ENCODE results near the gene FRK. TPM values are rescaled to one million over a fixed set of nuclear protein-coding genes. Genes with fewer than 3 reads are reported as not detected.

Gene FRK
- total RNA-seq, 5 donors from 2014 or later (not counting 1 experiment from before 2014, with no cell fraction given), result 0.02 to 0.07 (median 0.06) TPM

DNA sequence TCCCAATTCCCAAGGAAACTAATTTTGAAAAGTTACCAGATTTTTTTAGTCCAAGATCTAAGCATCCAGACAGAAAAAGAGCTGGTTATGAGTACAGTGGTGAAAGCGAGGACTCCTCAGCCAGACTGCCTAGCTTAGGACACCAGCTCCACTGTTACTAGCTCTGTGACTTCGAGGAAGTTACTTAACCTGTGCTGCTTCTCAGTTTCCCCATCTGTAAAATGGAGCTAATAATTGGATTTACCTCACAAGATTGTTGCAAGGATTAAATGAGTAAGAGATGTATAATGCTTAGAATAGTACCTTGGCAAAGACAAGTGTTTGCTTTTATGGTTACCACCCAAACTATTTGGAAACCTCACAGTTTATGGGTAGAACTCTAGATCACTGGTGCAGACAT lies 41.1 kb upstream of the FRK start:
- peaks cover 62 to 72% (median 63%) of the 10 kb centered on the region in 3 donors for H3K4me1 Mint-ChIP-seq
- ChIA-PET POLR2A (no interaction called here), CTCF (interaction anchor here in 1 of 2 donors (0.6 kb wide), 1 partner anchor 12 kb away, joined by 3 read pairs; no protein-coding TSS in a partner anchor)
- no peaks in the 10 kb centered on the region for H3K27me3 ChIP-seq (replicated peaks in 1 of 2; ENCODE audit: control insufficient read depth in 2 of 2, extremely low read depth in 1 of 2, insufficient read depth in 2 of 2, low read length in 1 of 2)
- DNase-seq (no peak), ATAC-seq (replicated peaks in 1 of 4) (no peak)
- H3K4me1 ChIP-seq (ENCODE audit: control insufficient read depth in 1 of 2, extremely low read depth in 1 of 2, insufficient read depth in 2 of 2, low read length in 2 of 2), result peaks cover 6 to 20% of the 10 kb centered on the region in 2 experiments
- peaks cover 0 to under 1% (median 0%) of the 10 kb centered on the region in 3 donors for H3K9me3 Mint-ChIP-seq
- peaks cover 0 to 3% of the 10 kb centered on the region in 2 donors for H3K36me3 ChIP-seq (ENCODE audit: control insufficient read depth in 2 of 2, extremely low read depth in 1 of 2, insufficient read depth in 1 of 2, low read length in 1 of 2)
- H3K27me3 Mint-ChIP-seq, result no peaks in the 10 kb centered on the region
- no CpG with 5 or more reads among the region's 2 CpGs for WGBS (ENCODE audit: insufficient coverage)
- H3K9me3 ChIP-seq, result no peaks in the 10 kb centered on the region
- H3K36me3 Mint-ChIP-seq, result peaks cover 18% of the 10 kb centered on the region
- H3K4me3 ChIP-seq (ENCODE audit: control insufficient read depth in 1 of 2, extremely low read depth in 1 of 2, low read length in 1 of 2), result peak overlapping the region; percentile 63 to 77
- H3K4me3 Mint-ChIP-seq, result peak overlapping the region; percentile 90 to 98 (median 92)
- H3K27ac ChIP-seq (ENCODE audit: low read length), result no peak overlapping the region
- peak overlapping the region; percentile 87 for H3K27ac Mint-ChIP-seq

DNA sequence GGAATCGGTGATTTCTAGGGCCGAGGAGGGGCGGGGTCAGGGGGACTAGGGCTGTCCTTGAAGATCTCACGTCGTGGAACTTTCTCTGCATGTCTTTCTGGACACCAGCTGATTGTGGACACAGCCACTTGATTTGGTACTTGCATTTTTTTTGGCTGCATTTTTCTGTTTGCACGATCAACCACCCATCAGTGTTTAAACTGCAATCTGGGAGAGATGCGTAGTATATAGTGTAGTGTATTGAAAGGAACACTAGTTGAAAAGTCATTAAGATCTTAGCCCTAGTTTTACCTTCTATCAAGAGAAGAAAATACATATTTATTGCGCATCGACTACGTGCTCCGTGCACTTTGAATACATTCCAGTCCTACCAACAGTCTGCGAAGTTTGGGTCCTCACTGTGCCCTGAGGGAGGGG lies 40.6 kb upstream of the FRK start:
- H3K36me3 ChIP-seq (ENCODE audit: control insufficient read depth in 2 of 2, extremely low read depth in 1 of 2, insufficient read depth in 1 of 2, low read length in 1 of 2), result no peaks in the 10 kb centered on the region
- WGBS (ENCODE audit: insufficient coverage), result 0% methylated on average over 6 of the region's 12 CpGs
- peak in 4 of 35 experiments; percentile 34 to 55 (median 49) for DNase-seq
- Mint-ChIP-seq H3K9me3 (peaks cover 0 to 2% (median 0%) of the 10 kb centered on the region in 3 donors), H3K36me3 (peaks cover 18% of the 10 kb centered on the region), H3K27ac (peak overlapping the region; percentile 87), H3K27me3 (no peaks in the 10 kb centered on the region), H3K4me1 (peaks cover 62 to 67% (median 63%) of the 10 kb centered on the region in 3 donors), H3K4me3 (peak overlapping the region; percentile 90 to 98 (median 92))
- peak overlapping the region; percentile 58 for H3K27ac ChIP-seq (ENCODE audit: low read length)
- H3K4me1 ChIP-seq (ENCODE audit: control insufficient read depth in 1 of 2, extremely low read depth in 1 of 2, insufficient read depth in 2 of 2, low read length in 2 of 2), result peaks cover 6 to 20% of the 10 kb centered on the region in 2 experiments
- no peaks in the 10 kb centered on the region for H3K9me3 ChIP-seq
- ATAC-seq (replicated peaks in 1 of 4), result peak; percentile 3 to 11 (median 6)
- ChIA-PET CTCF (interaction anchor here (0.7 to 1.5 kb wide), 3 partner anchors 11 to 470 kb away, joined by 3 to 7 read pairs (median 4); partner anchors contain the start of genes COL10A1 (in 1 of the 2) and RWDD1 (in 1 of the 2)), POLR2A (interaction anchor here in 1 of 2 donors (0.8 kb wide), 1 partner anchor 11 kb away, joined by 4 read pairs; no protein-coding TSS in a partner anchor)
- no peaks in the 10 kb centered on the region for H3K27me3 ChIP-seq (replicated peaks in 1 of 2; ENCODE audit: control insufficient read depth in 2 of 2, extremely low read depth in 1 of 2, insufficient read depth in 2 of 2, low read length in 1 of 2)
- H3K4me3 ChIP-seq (ENCODE audit: control insufficient read depth in 1 of 2, extremely low read depth in 1 of 2, low read length in 1 of 2), result peak overlapping the region; percentile 63 to 77

DNA sequence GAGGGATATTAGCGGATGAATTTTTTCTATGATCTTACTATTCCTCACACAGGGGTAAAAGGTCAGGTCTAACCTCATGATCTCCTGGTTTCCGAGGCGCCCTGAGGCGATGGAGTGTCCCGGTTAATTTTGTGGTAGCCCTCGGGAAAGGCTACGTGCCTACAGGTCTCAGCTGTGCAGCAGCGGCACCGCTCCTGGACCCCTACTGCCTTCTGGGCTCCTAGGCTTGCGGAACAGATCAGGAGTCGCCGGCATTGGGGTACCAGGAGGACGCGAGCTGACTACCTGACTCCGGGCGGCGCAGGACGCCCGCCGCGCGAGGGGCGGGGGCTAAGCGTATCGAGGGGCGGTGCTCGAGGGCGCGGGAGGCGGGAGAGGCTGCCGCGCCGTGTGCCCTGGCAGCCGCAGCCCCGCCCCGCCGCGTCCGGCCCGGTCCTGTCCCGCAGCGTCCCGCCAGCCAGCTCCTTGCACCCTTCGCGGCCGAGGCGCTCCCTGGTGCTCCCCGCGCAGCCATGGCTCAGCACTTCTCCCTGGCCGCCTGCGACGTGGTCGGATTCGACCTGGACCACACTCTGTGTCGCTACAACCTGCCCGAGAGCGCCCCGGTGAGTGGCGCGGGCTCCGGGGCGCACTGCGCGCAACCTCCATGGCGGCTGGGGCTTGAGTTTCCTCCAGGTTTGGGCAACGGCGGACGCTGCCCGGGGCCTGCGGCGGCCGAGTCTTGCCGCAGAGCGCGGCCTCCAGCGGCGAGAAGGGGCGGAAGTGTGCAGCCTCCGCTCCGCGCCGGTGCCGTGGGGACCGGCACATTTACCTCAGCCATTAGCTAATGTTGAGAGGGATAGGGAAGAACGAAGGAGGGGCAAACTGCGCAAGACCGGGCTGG lies 40.0 kb upstream of the FRK start, which contains the start of gene NT5DC1:
Gene NT5DC1 (plus strand): TSS at position 435 of the 883 bp plus-strand sequence. CDS start 78 bp downstream, at position 513.
- Histone ChIP-seq H3K4me3 (ENCODE audit: control insufficient read depth in 1 of 2, extremely low read depth in 1 of 2, low read length in 1 of 2) (peak within 1 kb of the TSS; percentile 63 to 77), H3K27me3 (replicated peaks in 1 of 2; ENCODE audit: control insufficient read depth in 2 of 2, extremely low read depth in 1 of 2, insufficient read depth in 2 of 2, low read length in 1 of 2) (no peaks in the 10 kb centered on the region), H3K36me3 (ENCODE audit: control insufficient read depth in 2 of 2, extremely low read depth in 1 of 2, insufficient read depth in 1 of 2, low read length in 1 of 2) (no peaks in the 10 kb centered on the region), H3K9me3 (no peaks in the 10 kb centered on the region), H3K27ac (ENCODE audit: low read length) (peak within 1 kb of the TSS; percentile 70), H3K4me1 (ENCODE audit: control insufficient read depth in 1 of 2, extremely low read depth in 1 of 2, insufficient read depth in 2 of 2, low read length in 2 of 2) (peaks cover 6 to 20% of the 10 kb centered on the region in 2 experiments)
- peaks cover 56 to 60% (median 57%) of the 10 kb centered on the region in 3 donors for H3K4me1 Mint-ChIP-seq
- peaks cover 0 to 5% (median 4%) of the 10 kb centered on the region in 3 donors for H3K9me3 Mint-ChIP-seq
- H3K27me3 Mint-ChIP-seq, result no peaks in the 10 kb centered on the region
- H3K27ac Mint-ChIP-seq, result peak within 1 kb of the TSS; percentile 94
- peak within 1 kb of the TSS; percentile 90 to 98 (median 92) for H3K4me3 Mint-ChIP-seq
- DNase-seq (peak; percentile 68 to 89 (median 79)), ATAC-seq (replicated peaks in 1 of 4) (peak; percentile 91 to 97 (median 93))
- H3K36me3 Mint-ChIP-seq, result peaks cover 14% of the 10 kb centered on the region
- WGBS (ENCODE audit: insufficient coverage), result under 1% methylated on average over 86 of the region's 87 CpGs
- ChIA-PET POLR2A (interaction anchor here in 1 of 2 donors (0.6 to 0.8 kb wide), 2 partner anchors 12 to 176 kb away, joined by 4 read pairs; no protein-coding TSS in a partner anchor), CTCF (interaction anchor here (0.7 to 1.5 kb wide), 3 partner anchors 11 to 471 kb away, joined by 3 to 7 read pairs (median 4); partner anchors contain the start of genes COL10A1 (in 1 of the 2) and RWDD1 (in 1 of the 2))

DNA sequence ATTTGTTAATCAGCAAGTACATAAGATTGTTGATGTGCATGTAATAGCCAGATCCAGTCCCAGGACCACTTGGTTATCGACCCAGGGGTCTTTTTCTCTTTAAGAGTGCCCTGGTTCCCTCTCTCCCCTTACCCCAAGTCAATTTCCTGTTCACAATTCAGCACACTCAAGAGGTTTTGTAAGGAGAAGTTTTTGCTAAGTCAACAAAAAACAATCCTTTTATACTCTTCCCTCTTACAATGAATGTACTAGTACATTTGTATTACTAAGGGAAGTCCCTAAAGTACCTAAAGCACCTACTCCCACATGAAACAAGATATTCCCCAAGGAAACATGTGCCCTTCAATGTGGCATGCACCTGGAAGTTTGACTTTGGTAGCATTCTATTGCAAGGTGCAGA lies 38.3 kb upstream of the FRK start:
- peaks cover 6 to 20% of the 10 kb centered on the region in 2 experiments for H3K4me1 ChIP-seq (ENCODE audit: control insufficient read depth in 1 of 2, extremely low read depth in 1 of 2, insufficient read depth in 2 of 2, low read length in 2 of 2)
- no peak overlapping the region for H3K27ac ChIP-seq (ENCODE audit: low read length)
- Mint-ChIP-seq H3K27ac (no peak overlapping the region), H3K9me3 (peaks cover 0 to 7% (median 6%) of the 10 kb centered on the region in 3 donors), H3K4me1 (peaks cover 40 to 44% (median 41%) of the 10 kb centered on the region in 3 donors), H3K36me3 (peaks cover 6% of the 10 kb centered on the region), H3K27me3 (no peaks in the 10 kb centered on the region), H3K4me3 (peak overlapping the region in 1 of 3 donors; percentile 90)
- peaks cover 0 to 3% of the 10 kb centered on the region in 2 experiments for H3K27me3 ChIP-seq (replicated peaks in 1 of 2; ENCODE audit: control insufficient read depth in 2 of 2, extremely low read depth in 1 of 2, insufficient read depth in 2 of 2, low read length in 1 of 2)
- DNase-seq (no peak), ATAC-seq (replicated peaks in 1 of 4) (no peak)
- ChIA-PET POLR2A (no interaction called here), CTCF (no interaction called here)
- H3K9me3 ChIP-seq, result no peaks in the 10 kb centered on the region
- H3K4me3 ChIP-seq (ENCODE audit: control insufficient read depth in 1 of 2, extremely low read depth in 1 of 2, low read length in 1 of 2), result no peak overlapping the region
- no peaks in the 10 kb centered on the region for H3K36me3 ChIP-seq (ENCODE audit: control insufficient read depth in 2 of 2, extremely low read depth in 1 of 2, insufficient read depth in 1 of 2, low read length in 1 of 2)
- no CpG with 5 or more reads among the region's 1 CpG for WGBS (ENCODE audit: insufficient coverage)

DNA sequence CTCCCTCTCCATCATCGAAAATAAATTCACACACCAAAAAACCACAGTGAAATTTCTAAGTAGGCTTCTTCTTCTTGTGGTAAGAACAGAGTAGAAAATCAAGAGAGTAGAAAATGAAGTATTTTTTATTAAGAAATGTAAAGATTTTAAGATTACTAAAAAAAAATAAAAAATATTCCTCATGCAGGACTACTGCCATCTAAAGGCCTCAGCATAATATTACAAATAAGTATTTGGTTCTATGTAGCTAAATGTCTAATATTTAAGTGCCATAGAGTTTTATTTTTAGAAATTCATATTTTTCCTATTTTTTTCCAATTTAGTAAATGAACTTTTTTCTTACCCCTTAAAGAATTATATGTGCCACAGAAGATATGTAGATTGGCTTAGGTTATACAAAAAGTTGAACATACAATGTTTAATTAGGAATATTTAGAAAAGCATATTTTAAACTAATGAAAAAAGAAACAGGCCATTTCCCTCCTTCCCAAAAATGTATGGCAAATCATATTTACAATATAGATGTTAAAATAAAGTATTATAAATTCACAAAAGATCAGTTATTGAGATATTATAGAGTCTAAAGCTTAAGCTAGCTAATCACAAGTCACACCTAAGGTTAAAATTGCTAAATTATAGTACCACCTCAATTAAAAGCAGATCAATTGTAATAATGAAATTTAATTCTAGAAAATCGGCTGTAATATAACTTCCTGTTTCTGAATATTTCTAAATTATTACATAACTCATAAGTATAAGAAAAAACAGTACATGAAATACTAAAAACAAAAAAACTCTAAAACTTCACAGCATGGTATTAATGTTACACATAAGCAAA lies 36.5 kb upstream of the FRK start:
- H3K27me3 ChIP-seq (replicated peaks in 1 of 2; ENCODE audit: control insufficient read depth in 2 of 2, extremely low read depth in 1 of 2, insufficient read depth in 2 of 2, low read length in 1 of 2), result peaks cover 0 to 3% of the 10 kb centered on the region in 2 experiments
- ATAC-seq (replicated peaks in 1 of 4), result no peak
- ChIA-PET CTCF (interaction anchor here (0.6 to 2.1 kb wide), 10 partner anchors 8 to 588 kb away, joined by 3 to 16 read pairs (median 4); no protein-coding TSS in a partner anchor), POLR2A (interaction anchor here in 1 of 2 donors (0.6 kb wide), 2 partner anchors 86 kb away, joined by 3 to 5 read pairs; no protein-coding TSS in a partner anchor)
- H3K27ac ChIP-seq (ENCODE audit: low read length), result no peak overlapping the region
- peaks cover 0 to 10% of the 10 kb centered on the region in 2 donors for H3K27me3 Mint-ChIP-seq
- no peak overlapping the region for H3K27ac Mint-ChIP-seq
- H3K4me3 ChIP-seq (ENCODE audit: control insufficient read depth in 1 of 2, extremely low read depth in 1 of 2, low read length in 1 of 2), result no peak overlapping the region
- no peaks in the 10 kb centered on the region for H3K36me3 Mint-ChIP-seq
- DNase-seq, result peak in 1 of 35 experiments; percentile 18
- peaks cover 0 to 7% (median 6%) of the 10 kb centered on the region in 3 donors for H3K9me3 Mint-ChIP-seq
- WGBS (ENCODE audit: insufficient coverage), result no CpG with 5 or more reads among the region's 2 CpGs
- peaks cover 6 to 10% of the 10 kb centered on the region in 2 experiments for H3K4me1 ChIP-seq (ENCODE audit: control insufficient read depth in 1 of 2, extremely low read depth in 1 of 2, insufficient read depth in 2 of 2, low read length in 2 of 2)
- H3K9me3 ChIP-seq, result no peaks in the 10 kb centered on the region
- H3K4me1 Mint-ChIP-seq, result peaks cover 22 to 27% (median 23%) of the 10 kb centered on the region in 3 donors
- H3K4me3 Mint-ChIP-seq, result no peak overlapping the region
- H3K36me3 ChIP-seq (ENCODE audit: control insufficient read depth in 2 of 2, extremely low read depth in 1 of 2, insufficient read depth in 1 of 2, low read length in 1 of 2), result no peaks in the 10 kb centered on the region
